ENCODE data around the gene FBXW11. TPM values are rescaled to one million over a fixed set of nuclear protein-coding genes. Genes with fewer than 3 reads are reported as not detected.

FBXW11 gene
- total and polyA plus RNA-seq, 2 of the 8 experiments (the other 6 are each of a cell fraction or from before 2014, with no cell fraction given), result 45.0 to 75.6 TPM

- no peak overlapping the region for H4K5ac ChIP-seq (ENCODE audit: insufficient read length, low read depth, low read length)
- no peaks in the 10 kb centered on the region for H3K36me3 ChIP-seq (ENCODE audit: control insufficient read depth in 2 of 4, insufficient read depth in 4 of 4, low read length in 3 of 4)
- no peak overlapping the region for H2BK15ac ChIP-seq (ENCODE audit: low read length)
- no peak overlapping the region for H2BK20ac ChIP-seq (ENCODE audit: low read length)
- no peak overlapping the region for H3K4me2 ChIP-seq (ENCODE audit: insufficient read depth in 1 of 2, low read depth in 2 of 2, low read length in 2 of 2)
- no peak overlapping the region for H3K27ac ChIP-seq (ENCODE audit: low read depth, low read length)
- no peak overlapping the region for H3K14ac ChIP-seq (ENCODE audit: insufficient read length)
- no peaks in the 10 kb centered on the region for H3K79me2 ChIP-seq (ENCODE audit: control insufficient read depth in 1 of 2, insufficient read depth in 2 of 2, low read length in 2 of 2)
- no peak overlapping the region for H2BK120ac ChIP-seq (replicated peaks; ENCODE audit: low read depth, low read length)
- H2BK12ac ChIP-seq (ENCODE audit: low read depth, low read length), result no peak overlapping the region
- 97% methylated on average over 2 of the region's 2 CpGs; no CpG with 5 or more reads in 1 of the 2 experiments for WGBS, 2 experiments (ENCODE audit: extremely low coverage in 1 of 2, insufficient coverage in 1 of 2, insufficient read length in 1 of 2, insufficient replicate concordance in 2 of 2, low coverage in 1 of 2, low lambda C conversion rate in 2 of 2, missing lambda C conversion rate in 1 of 2)
- TF ChIP-seq KDM1A (IDR thresholded peaks at IDR 0.05; ENCODE audit: borderline replicate concordance, low read length) (no peak), SP2 (IDR thresholded peaks at IDR 0.05; ENCODE audit: low read length) (no peak), CTBP2 (IDR thresholded peaks at IDR 0.05; ENCODE audit: borderline replicate concordance, insufficient read depth, insufficient read length, low read length) (no peak), RNF2 (IDR thresholded peaks at IDR 0.05; ENCODE audit: borderline replicate concordance, low read depth, low read length, missing control alignments, poor library complexity, severe bottlenecking) (no peak), TEAD4 (IDR thresholded peaks at IDR 0.05; ENCODE audit: low read depth, low read length) (no peak), POU5F1 (IDR thresholded peaks at IDR 0.05; ENCODE audit: low read depth, low read length) (no peak), BRCA1 (IDR thresholded peaks at IDR 0.05; ENCODE audit: low read depth, low read length) (no peak)
- no peak overlapping the region for H3K18ac ChIP-seq (ENCODE audit: extremely low read depth, low read length)
- no peak overlapping the region for H2AK5ac ChIP-seq (ENCODE audit: low read depth, low read length)
- H3K56ac ChIP-seq (replicated peaks; ENCODE audit: insufficient read length, low read depth, low read length), result no peak overlapping the region
- no peaks in the 10 kb centered on the region for H3K23me2 ChIP-seq (ENCODE audit: low read depth, low read length)
- CTCF ChIA-PET (ENCODE audit: partially characterized antibody), result interaction anchor here (1.3 to 4.0 kb wide), 5 partner anchors 10 to 220 kb away, joined by 3 to 33 read pairs (median 4); no protein-coding TSS in a partner anchor
- no peaks in the 10 kb centered on the region for H4K20me1 ChIP-seq (replicated peaks in 1 of 2; ENCODE audit: control insufficient read depth in 1 of 2, insufficient read depth in 2 of 2, low read length in 2 of 2)
- DNase-seq (ENCODE audit: low read depth in 1 of 2, low spot score in 2 of 2) (no peak), FAIRE-seq (no peak)
- H3K9ac ChIP-seq (replicated peaks in 1 of 4; ENCODE audit: extremely low read depth in 1 of 4, low read depth in 3 of 4, low read length in 3 of 4), result no peak overlapping the region
- no peak overlapping the region for H3K4me3 ChIP-seq (ENCODE audit: extremely low read depth in 1 of 4, insufficient read depth in 2 of 4, low read depth in 3 of 4, low read length in 4 of 4)
- H3K9me3 ChIP-seq (ENCODE audit: insufficient read depth in 2 of 2, low read depth in 1 of 2, low read length in 1 of 2), result no peaks in the 10 kb centered on the region
- H3K4me1 ChIP-seq (replicated peaks in 1 of 4; ENCODE audit: control insufficient read depth in 3 of 4, insufficient read depth in 4 of 4, low read length in 3 of 4), result no peaks in the 10 kb centered on the region
- H3K27me3 ChIP-seq (replicated peaks in 1 of 4; ENCODE audit: control insufficient read depth in 3 of 4, extremely low read depth in 1 of 4, insufficient read depth in 3 of 4, low read length in 3 of 4), result no peaks in the 10 kb centered on the region
- no peak overlapping the region for H3K4ac ChIP-seq (replicated peaks; ENCODE audit: insufficient read length, low read depth, low read length)
- H2AFZ ChIP-seq (ENCODE audit: low read length), result no peak overlapping the region
- no peak overlapping the region for H4K91ac ChIP-seq (replicated peaks; ENCODE audit: insufficient read length, low read length)
- no peak overlapping the region for H4K8ac ChIP-seq (ENCODE audit: extremely low read depth, insufficient read depth, low read length)
- no peak overlapping the region for H3K23ac ChIP-seq (ENCODE audit: insufficient read length)
- H2BK5ac ChIP-seq (ENCODE audit: low read depth, low read length), result no peak overlapping the region
- H3K79me1 ChIP-seq (ENCODE audit: low read depth, low read length), result no peaks in the 10 kb centered on the region; the same call in 1 of the 2 replicates
- POLR2A ChIA-PET (ENCODE audit: partially characterized antibody), result no interaction called here
These were observed 167.3 kb downstream of the FBXW11 start for GRCh38 chr5:171839112-171839511.

Measured in H1 (cell line).